Mucosa of gallbladder (tissue), 1 donor: Measurements from ENCODE around the gene PMS2. TPM values are rescaled to one million over a fixed set of nuclear protein-coding genes. Genes with fewer than 3 reads are reported as not detected.

Experiments used
- total RNA-seq: library from RNA; stranded (reverse); gene quantifications from one replicate; pipeline ENCODE4 v1.2.1, GENCODE V29; 2021
- donor health status: DM: no; HTN: no; CAD: no.

PMS2 gene
- total RNA-seq, 1 donor from 2014 or later, result 10.5 TPM

Other genes with a start within 250 kb of the PMS2 start
- 31.8 TPM for gene RNF216, start 227.4 kb downstream of the PMS2 start, total RNA-seq
- not detected for gene OCM, start 128.3 kb downstream of the PMS2 start, total RNA-seq
- gene CCZ1, start 110.3 kb downstream of the PMS2 start, total RNA-seq, result 48.6 TPM
- gene RSPH10B, start 38.4 kb downstream of the PMS2 start, total RNA-seq, result 0.92 TPM
- 20.0 TPM for gene AIMP2, start 223 bp upstream of the PMS2 start, total RNA-seq
- not detected for gene ANKRD61, start 22.3 kb upstream of the PMS2 start, total RNA-seq
- gene EIF2AK1, start 50.1 kb upstream of the PMS2 start, total RNA-seq, result 86.3 TPM
- 10.0 TPM for gene USP42, start 95.9 kb upstream of the PMS2 start, total RNA-seq